Erythroblast (primary cell): ENCODE measurements around the gene CUBN.

ENCODE experiments used
- GATA1 ChIP-seq: IDR thresholded peaks from 2 replicates; pipeline ENCODE4 v1.6.1; 2011; ENCODE audit warnings: low read depth, mild to moderate bottlenecking, control low read depth, low read length, moderate library complexity
- POLR2A ChIP-seq: IDR thresholded peaks from 2 replicates; pipeline ENCODE4 v1.6.1; 2011; ENCODE audit warnings: mild to moderate bottlenecking, low read length

- TF ChIP-seq POLR2A: no peak
- no peak for TF ChIP-seq GATA1
Observed at GRCh38 chr10:16927546-16927945, 202.1 kb downstream of the CUBN start.
